Colonic mucosa (tissue), 4 donors: ENCODE results near the gene GATA2. TPM values are rescaled to one million over a fixed set of nuclear protein-coding genes. Genes with fewer than 3 reads are reported as not detected.

Experiments
- DNase-seq: peaks from one replicate; pipeline ENCODE4 v3.0.0-alpha.2; 2020
- H3K27ac ChIP-seq: fragments of 200-600 bp; one replicate; pipeline ENCODE4 v1.8.0; 2021
- H3K27me3 ChIP-seq: fragments of 200-600 bp; one replicate; pipeline ENCODE4 v1.8.0; 2021
- H3K36me3 ChIP-seq: fragments of 200-600 bp; one replicate; pipeline ENCODE4 v1.8.0; 2021
- H3K4me1 ChIP-seq: fragments of 200-600 bp; one replicate; pipeline ENCODE4 v1.8.0; 2021; ENCODE audit warnings: mild to moderate bottlenecking
- H3K4me3 ChIP-seq: fragments of 200-600 bp; one replicate; pipeline ENCODE4 v1.8.0; 2021
- H3K9ac ChIP-seq, 2 donors: one replicate each; pipeline ENCODE4 v1.7.0; 2013; ENCODE audit warnings: control low read depth in 2 of 2, low read depth in 2 of 2, low read length in 2 of 2
- H3K9me3 ChIP-seq: fragments of 200-600 bp; one replicate; pipeline ENCODE4 v1.8.0; 2021
- intact Hi-C: fragments of 100-400 bp; cut with DNase I; formaldehyde crosslinking; loops from one replicate; pipeline ENCODE4 v1.14.1; 2022
- total RNA-seq, 2 donors: library from RNA; stranded (reverse); fragmentation: NEBNext Ultra II Directional in 1 of 2; extraction: Animal tissue kit (Norgen Biotek cat#: 25700) in 1 of 2; gene quantifications; one replicate each; pipeline ENCODE4 v1.2.1, GENCODE V29; 2021
- TF ChIP-seq, protein P1 (sequence below): fragments of 200-600 bp; IDR thresholded peaks from one replicate; pipeline ENCODE4 v1.8.0; 2022; ENCODE audit warnings: antibody characterized with exemption, mild to moderate bottlenecking
- donor health status: healthy.
- donor health status: DM: no; HTN: no; CAD: no.
- donor health status: DM: no; HTN: no; CAD: no.

Gene GATA2
- total RNA-seq, 2 donors from 2014 or later = 5.8 to 8.1 TPM

DNA sequence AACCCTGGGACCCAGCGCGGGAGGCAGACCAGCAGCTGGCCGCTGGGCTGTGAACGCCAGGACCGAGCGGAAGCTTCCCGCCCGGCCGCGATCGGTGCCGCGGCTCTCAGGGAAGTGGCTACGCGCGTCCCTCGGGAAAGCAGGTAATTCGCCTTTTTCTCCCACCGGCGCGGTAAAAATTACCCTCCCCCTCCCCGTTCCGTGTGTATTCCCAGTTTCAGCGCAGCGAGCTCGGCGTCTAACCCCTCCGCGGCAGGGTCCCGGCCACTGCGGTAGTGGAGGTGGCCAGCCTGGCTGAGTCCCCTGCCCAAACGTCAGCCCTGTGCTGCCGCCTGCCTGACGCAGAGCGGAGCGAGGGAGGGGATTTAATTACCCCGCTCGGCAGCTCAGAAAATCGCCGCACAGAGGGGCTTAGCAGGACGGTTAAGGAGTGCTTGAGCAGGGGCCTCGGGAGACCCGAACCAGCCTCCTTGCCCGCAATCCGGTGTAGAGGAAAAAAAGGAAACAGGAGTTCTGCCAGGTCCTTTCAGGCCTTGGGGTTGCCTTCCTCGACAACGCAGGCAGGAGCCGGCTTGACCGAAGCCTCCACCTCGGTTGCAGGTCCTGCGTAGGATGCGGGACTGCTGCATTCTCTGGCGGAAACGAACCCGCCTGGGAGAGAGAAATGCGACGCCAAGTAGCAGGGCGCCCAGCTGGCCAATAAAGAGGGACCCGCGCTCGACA, 2.9 kb downstream of the GATA2 start:
- no peak overlapping the region for H3K27ac ChIP-seq
- H3K27me3 ChIP-seq = peaks cover 98% of the 10 kb centered on the region
- no peaks in the 10 kb centered on the region for H3K9me3 ChIP-seq
- peak overlapping the region in 1 of 2 donors; percentile 34 for H3K9ac ChIP-seq
- H3K36me3 ChIP-seq = no peaks in the 10 kb centered on the region
- H3K4me3 ChIP-seq = peak overlapping the region; percentile 58
- intact Hi-C loops = loop anchor here (10.0 kb wide), 1 partner anchor 325 kb away; no protein-coding TSS in a partner anchor
- TF ChIP-seq, protein P1, sequence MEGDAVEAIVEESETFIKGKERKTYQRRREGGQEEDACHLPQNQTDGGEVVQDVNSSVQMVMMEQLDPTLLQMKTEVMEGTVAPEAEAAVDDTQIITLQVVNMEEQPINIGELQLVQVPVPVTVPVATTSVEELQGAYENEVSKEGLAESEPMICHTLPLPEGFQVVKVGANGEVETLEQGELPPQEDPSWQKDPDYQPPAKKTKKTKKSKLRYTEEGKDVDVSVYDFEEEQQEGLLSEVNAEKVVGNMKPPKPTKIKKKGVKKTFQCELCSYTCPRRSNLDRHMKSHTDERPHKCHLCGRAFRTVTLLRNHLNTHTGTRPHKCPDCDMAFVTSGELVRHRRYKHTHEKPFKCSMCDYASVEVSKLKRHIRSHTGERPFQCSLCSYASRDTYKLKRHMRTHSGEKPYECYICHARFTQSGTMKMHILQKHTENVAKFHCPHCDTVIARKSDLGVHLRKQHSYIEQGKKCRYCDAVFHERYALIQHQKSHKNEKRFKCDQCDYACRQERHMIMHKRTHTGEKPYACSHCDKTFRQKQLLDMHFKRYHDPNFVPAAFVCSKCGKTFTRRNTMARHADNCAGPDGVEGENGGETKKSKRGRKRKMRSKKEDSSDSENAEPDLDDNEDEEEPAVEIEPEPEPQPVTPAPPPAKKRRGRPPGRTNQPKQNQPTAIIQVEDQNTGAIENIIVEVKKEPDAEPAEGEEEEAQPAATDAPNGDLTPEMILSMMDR = no peak
- DNase-seq = peak; percentile 33
- H3K4me1 ChIP-seq = peaks cover 47% of the 10 kb centered on the region

DNA sequence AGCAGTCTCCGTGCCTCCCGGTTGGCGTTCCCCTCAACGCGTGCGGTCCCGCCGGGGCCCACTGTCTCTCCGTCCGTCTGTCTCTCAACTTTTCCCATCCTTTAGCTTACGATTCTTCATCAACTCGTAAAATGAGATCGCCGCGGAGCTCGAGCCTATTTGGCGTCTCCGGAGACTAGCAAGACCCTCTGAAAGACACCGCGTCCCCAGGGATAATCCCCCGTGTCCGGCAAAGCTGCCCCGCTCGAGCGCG, 3.4 kb downstream of the GATA2 start:
- no peaks in the 10 kb centered on the region for H3K36me3 ChIP-seq
- H3K9me3 ChIP-seq = no peaks in the 10 kb centered on the region
- TF ChIP-seq, protein P1 = no peak
- H3K4me3 ChIP-seq = peak overlapping the region; percentile 58
- intact Hi-C loops = no loop called here
- H3K4me1 ChIP-seq = peaks cover 47% of the 10 kb centered on the region
- H3K27me3 ChIP-seq = peaks cover 98% of the 10 kb centered on the region
- no peak overlapping the region for H3K27ac ChIP-seq
- H3K9ac ChIP-seq = peak overlapping the region; percentile 34 to 56
- DNase-seq = peak; percentile 31

DNA sequence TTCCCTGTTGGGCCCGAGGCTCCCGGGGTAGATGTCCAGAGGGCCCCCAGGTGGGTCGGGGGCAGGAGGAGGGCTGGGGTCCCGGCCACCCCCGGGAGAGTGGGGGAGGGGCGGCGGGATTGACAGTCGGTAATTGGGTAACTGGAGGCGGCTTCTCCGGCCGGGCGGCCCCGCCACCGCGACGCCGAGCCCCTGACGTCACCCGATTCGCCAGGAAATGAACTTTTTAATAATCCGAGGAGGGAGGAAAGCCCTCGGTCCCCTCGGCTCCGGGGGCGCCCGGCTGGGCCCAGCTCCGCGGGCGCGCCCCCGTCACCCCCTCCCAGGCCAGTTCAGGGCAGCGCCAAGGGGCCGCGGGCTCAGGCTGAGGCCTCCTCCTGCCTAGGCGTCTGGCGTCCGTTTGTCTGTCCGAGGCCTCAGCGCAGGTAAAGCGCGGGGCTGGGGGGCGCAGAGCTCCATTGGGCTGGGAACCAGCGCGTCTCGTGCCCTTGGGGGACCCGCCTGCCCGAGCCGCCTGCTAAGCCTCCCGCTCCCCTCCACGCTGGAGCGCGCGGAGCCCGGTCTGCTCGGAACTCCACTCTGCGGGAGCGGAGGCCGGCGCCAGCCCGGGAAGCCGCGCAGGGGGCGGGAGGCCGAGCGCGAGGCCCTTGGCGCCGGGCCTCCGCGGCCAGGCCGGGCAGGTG, 3.9 kb downstream of the GATA2 start:
- intact Hi-C loops = no loop called here
- TF ChIP-seq, protein P1 = no peak
- H3K9me3 ChIP-seq = no peaks in the 10 kb centered on the region
- H3K27ac ChIP-seq = peak overlapping the region; percentile 50
- peak overlapping the region; percentile 34 to 56 for H3K9ac ChIP-seq
- no peaks in the 10 kb centered on the region for H3K36me3 ChIP-seq
- peak overlapping the region; percentile 58 for H3K4me3 ChIP-seq
- peaks cover 99% of the 10 kb centered on the region for H3K27me3 ChIP-seq
- peak; percentile 52 for DNase-seq
- peaks cover 47% of the 10 kb centered on the region for H3K4me1 ChIP-seq

DNA sequence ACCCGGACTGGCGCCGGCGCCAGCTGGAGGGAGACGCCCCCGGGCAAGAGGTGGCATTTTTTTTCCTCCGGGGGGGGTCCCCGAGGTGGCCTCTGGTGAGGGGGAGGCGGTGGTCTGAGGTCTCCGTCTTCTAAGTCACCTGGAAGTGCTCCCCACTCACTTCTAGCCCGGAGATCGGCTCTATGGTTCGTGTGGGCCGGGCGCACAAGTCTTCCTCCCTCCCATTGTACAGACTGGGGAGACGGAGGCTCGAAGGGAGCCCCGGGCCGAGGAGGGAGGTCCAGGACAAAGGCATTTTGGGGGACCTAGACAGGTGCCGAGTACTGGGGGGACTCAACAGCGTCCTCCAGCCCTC, 4.4 kb downstream of the GATA2 start:
- TF ChIP-seq, protein P1 = no peak
- Histone ChIP-seq H3K27me3 (peaks cover 99% of the 10 kb centered on the region), H3K27ac (peak overlapping the region; percentile 50), H3K9me3 (no peaks in the 10 kb centered on the region), H3K36me3 (no peaks in the 10 kb centered on the region), H3K4me1 (peaks cover 47% of the 10 kb centered on the region), H3K4me3 (peak overlapping the region; percentile 58), H3K9ac (peak overlapping the region in 1 of 2 donors; percentile 33)
- no peak for DNase-seq
- intact Hi-C loops = no loop called here

DNA sequence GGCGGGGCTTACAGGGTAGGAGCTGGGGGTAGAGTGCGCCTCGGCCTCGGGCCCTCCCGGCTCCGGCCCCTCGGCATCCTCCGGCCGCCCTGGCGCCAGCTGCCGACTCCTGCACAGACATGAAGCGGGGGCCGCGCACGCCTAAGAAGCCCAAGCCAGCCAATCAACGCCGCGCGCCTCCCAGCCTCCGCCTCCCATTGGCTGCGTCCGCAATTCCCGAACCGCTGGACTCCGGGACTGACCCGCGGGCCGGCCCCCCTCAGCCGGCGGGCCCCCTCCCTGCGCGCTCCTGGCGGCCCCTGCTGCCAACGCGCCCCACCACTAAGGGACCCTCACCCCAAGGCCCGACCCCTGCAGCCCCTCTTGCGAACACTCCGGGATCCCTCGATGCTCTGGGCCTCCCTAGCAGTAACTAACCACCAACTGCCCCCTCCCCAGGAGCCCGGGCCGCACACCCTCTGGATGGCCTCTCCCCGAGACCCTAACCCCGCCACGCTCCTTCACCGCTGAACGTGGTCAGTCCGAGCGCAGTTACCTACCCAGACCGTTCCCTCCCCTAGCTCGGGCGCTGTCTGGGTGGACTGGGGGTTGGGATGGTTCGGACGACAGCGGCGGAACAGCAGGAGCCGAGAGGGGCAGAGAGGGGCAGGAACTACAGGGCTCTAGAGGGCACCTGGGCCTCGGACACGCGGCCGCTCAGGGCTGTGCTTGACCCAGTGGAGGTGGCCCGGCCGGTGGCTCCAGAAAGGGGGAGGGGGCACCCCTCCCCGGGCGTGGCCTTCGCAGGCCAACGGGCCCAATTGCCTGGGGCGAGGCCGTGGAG, 5.0 kb downstream of the GATA2 start:
- peak overlapping the region in 1 of 2 donors; percentile 33 for H3K9ac ChIP-seq

More for the DNA sequence above, 5.0 kb downstream of the GATA2 start:
- peak overlapping the region; percentile 50 for H3K27ac ChIP-seq
- peak overlapping the region; percentile 58 for H3K4me3 ChIP-seq
- DNase-seq = peak; percentile 86
- no peaks in the 10 kb centered on the region for H3K36me3 ChIP-seq
- no peaks in the 10 kb centered on the region for H3K9me3 ChIP-seq
- peaks cover 99% of the 10 kb centered on the region for H3K27me3 ChIP-seq
- TF ChIP-seq, protein P1 = no peak
- peaks cover 47% of the 10 kb centered on the region for H3K4me1 ChIP-seq
- intact Hi-C loops = no loop called here
